ENCODE measurements around the gene TCEANC.
"Not testable (repeated sequence)": the region's sequence is repeated elsewhere in the genome, so short reads cannot be mapped to it uniquely, and the experiment has no call there.

Gene TCEANC

GRCh38 chrX:13658602-13659001 lies 5.7 kb downstream of the TCEANC start:
- peak; percentile 69 for DNase-seq (ENCODE audit: low spot score)

GRCh38 chrX:13659063-13659462 lies 6.1 kb downstream of the TCEANC start:
- no peak for DNase-seq (ENCODE audit: low spot score)

- DNase-seq (ENCODE audit: low spot score) = no peak
Measured at GRCh38 chrX:13661735-13662288, 8.9 kb downstream of the TCEANC start.

- DNase-seq (ENCODE audit: low spot score) = no peak
Measured at GRCh38 chrX:13662355-13662791, 9.4 kb downstream of the TCEANC start.

- DNase-seq (ENCODE audit: low spot score) = no peak
Measured at GRCh38 chrX:13664020-13664419, 11.1 kb downstream of the TCEANC start.

- no peak for DNase-seq (ENCODE audit: low spot score)
Measured at GRCh38 chrX:13666836-13667235, 13.9 kb downstream of the TCEANC start.

- DNase-seq (ENCODE audit: low spot score) = no peak
Measured at GRCh38 chrX:13667919-13668318, 15.0 kb downstream of the TCEANC start.

GRCh38 chrX:13669246-13669737 lies 16.4 kb downstream of the TCEANC start:
- peak; percentile 58 for DNase-seq (ENCODE audit: low spot score)

- DNase-seq (ENCODE audit: low spot score) = not testable (repeated sequence)
Measured at GRCh38 chrX:13669755-13670154, 16.8 kb downstream of the TCEANC start.

GRCh38 chrX:13670197-13670596 lies 17.3 kb downstream of the TCEANC start:
- no peak for DNase-seq (ENCODE audit: low spot score)

GRCh38 chrX:13673016-13673415 lies 20.1 kb downstream of the TCEANC start:
- no peak for DNase-seq (ENCODE audit: low spot score)

- no peak for DNase-seq (ENCODE audit: low spot score)
Measured at GRCh38 chrX:13676885-13677284, 23.9 kb downstream of the TCEANC start.

- DNase-seq (ENCODE audit: low spot score) = not testable (repeated sequence)
Measured at GRCh38 chrX:13679700-13680099, 26.8 kb downstream of the TCEANC start.

GRCh38 chrX:13681595-13681994 lies 28.7 kb downstream of the TCEANC start:
- DNase-seq (ENCODE audit: low spot score) = no peak

- DNase-seq (ENCODE audit: low spot score) = no peak
Measured at GRCh38 chrX:13684361-13684760, 31.4 kb downstream of the TCEANC start.

GRCh38 chrX:13685126-13685763 lies 32.3 kb downstream of the TCEANC start:
- no peak for DNase-seq (ENCODE audit: low spot score)

GRCh38 chrX:13687203-13687602 lies 34.3 kb downstream of the TCEANC start:
- no peak for DNase-seq (ENCODE audit: low spot score)

- DNase-seq (ENCODE audit: low spot score) = no peak
Measured at GRCh38 chrX:13688384-13688957, 35.5 kb downstream of the TCEANC start.

- DNase-seq (ENCODE audit: low spot score) = peak; percentile 70
Measured at GRCh38 chrX:13688958-13689740, 36.2 kb downstream of the TCEANC start, which contains the start of gene RAB9A. RAB9A (plus strand) TSS chrX:13689128; CDS start chrX:13708747, 19,619 bp downstream.

- DNase-seq (ENCODE audit: low spot score) = no peak
Measured at GRCh38 chrX:13689741-13690211, 36.8 kb downstream of the TCEANC start.

- no peak for DNase-seq (ENCODE audit: low spot score)
Measured at GRCh38 chrX:13690836-13691235, 37.9 kb downstream of the TCEANC start.

GRCh38 chrX:13691841-13692371 lies 39.0 kb downstream of the TCEANC start:
- DNase-seq (ENCODE audit: low spot score) = no peak

Measured in CD4-positive, alpha-beta T cell treated with Interleukin-15 for 4 hours (primary cell).